ENCODE results near the gene AXIN2.
A peak's percentile ranks its signal among the peaks of the same experiment; 100 is the strongest.

AXIN2 gene

DNA sequence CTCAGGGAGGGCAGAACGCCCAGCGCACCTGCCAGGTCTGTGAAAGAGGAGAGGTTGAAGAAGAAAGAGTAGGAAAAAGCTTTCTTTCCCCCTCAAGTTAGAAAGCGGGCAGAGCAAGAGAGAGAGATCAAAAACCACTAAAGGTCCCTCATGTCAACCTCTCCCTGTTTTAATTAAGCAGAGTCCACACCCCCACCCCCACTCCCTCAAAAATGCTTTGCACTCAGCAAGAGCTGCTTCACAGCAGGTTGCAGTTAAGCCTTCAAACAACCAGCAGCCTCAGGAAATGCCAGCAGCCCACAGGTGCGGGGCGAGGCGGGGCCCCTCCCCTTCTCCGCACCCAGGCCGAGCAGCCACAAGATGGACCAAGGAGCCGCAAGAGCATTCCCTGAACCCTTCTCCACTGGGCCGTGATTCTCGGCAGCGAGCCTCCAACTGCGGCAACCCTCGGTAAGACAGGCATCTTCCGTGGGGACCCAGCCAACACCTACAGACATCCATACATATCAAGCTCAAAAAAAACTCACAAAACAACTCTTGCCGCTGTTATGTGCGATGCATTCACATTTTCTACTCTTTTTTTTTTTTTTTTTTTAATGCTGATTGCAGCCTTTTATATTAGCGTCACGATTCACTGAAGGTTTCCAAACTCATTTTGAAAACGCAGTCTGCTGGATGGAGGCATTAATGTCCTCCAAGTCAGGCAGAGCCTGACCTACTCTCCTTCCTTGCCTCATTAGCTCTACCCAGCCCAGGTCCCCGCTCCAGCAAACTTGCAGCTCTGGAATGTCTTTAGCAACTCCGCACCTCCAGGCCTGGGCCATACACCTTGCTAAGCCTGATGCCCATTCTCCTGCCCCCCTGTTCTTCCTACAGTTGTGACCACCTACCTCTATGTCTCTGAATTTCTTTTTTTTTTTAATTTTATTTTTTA is 66.1 kb downstream of the AXIN2 start:
- Histone ChIP-seq H3K27me3 (ENCODE audit: insufficient read depth, low read depth, severe bottlenecking) (peaks cover 23% of the 10 kb centered on the region), H3K36me3 (no peaks in the 10 kb centered on the region), H3K4me3 (ENCODE audit: low read depth, low read length) (no peak overlapping the region), H3K27ac (no peak overlapping the region), H3K9me3 (ENCODE audit: severe bottlenecking) (no peaks in the 10 kb centered on the region)
- TF ChIP-seq, protein P1, sequence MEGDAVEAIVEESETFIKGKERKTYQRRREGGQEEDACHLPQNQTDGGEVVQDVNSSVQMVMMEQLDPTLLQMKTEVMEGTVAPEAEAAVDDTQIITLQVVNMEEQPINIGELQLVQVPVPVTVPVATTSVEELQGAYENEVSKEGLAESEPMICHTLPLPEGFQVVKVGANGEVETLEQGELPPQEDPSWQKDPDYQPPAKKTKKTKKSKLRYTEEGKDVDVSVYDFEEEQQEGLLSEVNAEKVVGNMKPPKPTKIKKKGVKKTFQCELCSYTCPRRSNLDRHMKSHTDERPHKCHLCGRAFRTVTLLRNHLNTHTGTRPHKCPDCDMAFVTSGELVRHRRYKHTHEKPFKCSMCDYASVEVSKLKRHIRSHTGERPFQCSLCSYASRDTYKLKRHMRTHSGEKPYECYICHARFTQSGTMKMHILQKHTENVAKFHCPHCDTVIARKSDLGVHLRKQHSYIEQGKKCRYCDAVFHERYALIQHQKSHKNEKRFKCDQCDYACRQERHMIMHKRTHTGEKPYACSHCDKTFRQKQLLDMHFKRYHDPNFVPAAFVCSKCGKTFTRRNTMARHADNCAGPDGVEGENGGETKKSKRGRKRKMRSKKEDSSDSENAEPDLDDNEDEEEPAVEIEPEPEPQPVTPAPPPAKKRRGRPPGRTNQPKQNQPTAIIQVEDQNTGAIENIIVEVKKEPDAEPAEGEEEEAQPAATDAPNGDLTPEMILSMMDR (IDR thresholded peaks at IDR 0.05; ENCODE audit: low read depth, low read length) = no peak
- DNase-seq = peak; percentile 15

DNA sequence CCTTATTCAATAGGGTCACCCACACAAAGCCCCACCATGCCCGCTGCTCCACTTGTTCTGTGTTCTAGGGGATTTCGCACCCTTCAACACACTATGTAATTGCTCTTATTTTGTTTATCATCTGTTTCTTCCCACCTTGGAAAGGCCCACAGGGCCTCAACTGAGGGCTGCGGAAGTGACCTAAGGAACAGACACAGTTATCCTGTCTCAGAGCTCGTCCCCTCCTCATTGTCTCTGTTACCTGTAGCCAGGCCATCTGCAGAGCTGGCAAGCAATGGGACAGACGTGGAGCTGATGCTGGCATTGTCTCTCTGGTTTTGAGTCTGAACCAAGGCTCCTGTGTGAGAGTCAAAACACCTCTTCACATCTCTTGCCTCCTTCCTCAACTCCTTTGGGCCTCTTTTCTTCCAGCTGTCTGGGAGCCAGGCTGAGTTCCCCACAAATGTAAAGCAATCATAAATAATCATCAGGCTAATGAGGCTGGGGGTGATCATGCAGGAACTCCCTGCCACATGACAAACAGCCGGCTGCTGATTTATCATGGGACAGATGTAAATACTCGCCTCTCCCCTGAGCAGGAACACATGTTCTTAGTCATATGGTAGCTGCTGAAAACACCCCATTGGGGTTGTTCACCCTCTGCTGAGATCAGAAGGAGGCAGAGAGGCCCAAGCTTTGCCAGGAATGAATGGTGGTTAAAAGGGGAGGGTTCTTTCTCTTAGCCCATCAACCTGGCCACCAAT is 71.9 kb downstream of the AXIN2 start:
- peaks cover 26% of the 10 kb centered on the region for H3K27me3 ChIP-seq (ENCODE audit: insufficient read depth, low read depth, severe bottlenecking)
- H3K36me3 ChIP-seq = no peaks in the 10 kb centered on the region
- TF ChIP-seq, protein P1 (IDR thresholded peaks at IDR 0.05; ENCODE audit: low read depth, low read length) = no peak
- no peaks in the 10 kb centered on the region for H3K9me3 ChIP-seq (ENCODE audit: severe bottlenecking)
- DNase-seq = no peak
- no peak overlapping the region for H3K4me3 ChIP-seq (ENCODE audit: low read depth, low read length)
- no peak overlapping the region for H3K27ac ChIP-seq

DNA sequence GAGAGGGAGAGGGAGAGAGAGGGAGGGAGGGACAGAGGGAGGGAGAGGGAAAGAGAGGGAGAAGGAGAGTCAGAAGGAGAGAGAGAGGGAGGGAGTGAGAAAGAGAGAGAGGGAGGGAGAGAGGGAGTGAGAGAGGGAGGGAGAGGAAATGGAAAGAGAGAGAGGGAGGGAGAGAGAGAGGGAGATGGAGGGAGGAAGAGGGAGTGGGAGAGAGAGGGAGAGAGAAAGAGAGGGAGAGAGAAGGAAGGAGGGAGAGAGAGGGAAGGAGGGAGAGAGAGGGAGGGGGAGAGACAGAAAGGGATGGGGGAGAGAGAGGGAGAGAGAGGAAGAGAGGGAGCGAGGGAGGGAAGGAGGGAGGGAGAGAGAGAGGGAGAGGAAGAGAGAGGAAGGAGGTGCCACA is 72.8 kb downstream of the AXIN2 start:
- DNase-seq = no peak
- Histone ChIP-seq H3K36me3 (no peaks in the 10 kb centered on the region), H3K27ac (no peak overlapping the region), H3K9me3 (ENCODE audit: severe bottlenecking) (no peaks in the 10 kb centered on the region), H3K27me3 (ENCODE audit: insufficient read depth, low read depth, severe bottlenecking) (peaks cover 25% of the 10 kb centered on the region), H3K4me3 (ENCODE audit: low read depth, low read length) (no peak overlapping the region)
- TF ChIP-seq, protein P1 (IDR thresholded peaks at IDR 0.05; ENCODE audit: low read depth, low read length) = no peak

DNA sequence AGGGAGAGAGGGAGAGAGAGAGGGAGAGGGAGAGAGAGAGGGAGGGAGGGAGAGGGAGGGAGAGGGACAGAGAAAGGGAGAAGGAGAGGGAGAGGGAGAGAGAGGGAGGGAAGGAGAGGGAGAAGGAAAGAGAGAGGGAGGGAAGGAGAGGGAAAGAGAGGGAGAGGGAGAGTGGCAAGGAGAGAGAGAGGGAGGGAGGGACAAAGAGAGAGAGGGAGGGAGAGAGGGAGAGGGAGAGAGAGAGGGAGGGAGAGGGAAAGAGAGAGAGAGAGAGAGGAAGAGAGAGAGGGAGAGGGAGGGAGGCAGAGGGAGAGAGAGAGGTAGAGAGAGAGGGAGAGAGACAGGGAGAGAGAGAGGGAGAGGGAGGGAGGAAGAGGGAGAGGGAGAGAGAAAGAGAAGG is 73.5 kb downstream of the AXIN2 start:
- no peaks in the 10 kb centered on the region for H3K36me3 ChIP-seq
- no peak overlapping the region for H3K27ac ChIP-seq
- TF ChIP-seq, protein P1 (IDR thresholded peaks at IDR 0.05; ENCODE audit: low read depth, low read length) = no peak
- H3K9me3 ChIP-seq (ENCODE audit: severe bottlenecking) = no peaks in the 10 kb centered on the region
- peaks cover 22% of the 10 kb centered on the region for H3K27me3 ChIP-seq (ENCODE audit: insufficient read depth, low read depth, severe bottlenecking)
- H3K4me3 ChIP-seq (ENCODE audit: low read depth, low read length) = no peak overlapping the region
- DNase-seq = no peak

DNA sequence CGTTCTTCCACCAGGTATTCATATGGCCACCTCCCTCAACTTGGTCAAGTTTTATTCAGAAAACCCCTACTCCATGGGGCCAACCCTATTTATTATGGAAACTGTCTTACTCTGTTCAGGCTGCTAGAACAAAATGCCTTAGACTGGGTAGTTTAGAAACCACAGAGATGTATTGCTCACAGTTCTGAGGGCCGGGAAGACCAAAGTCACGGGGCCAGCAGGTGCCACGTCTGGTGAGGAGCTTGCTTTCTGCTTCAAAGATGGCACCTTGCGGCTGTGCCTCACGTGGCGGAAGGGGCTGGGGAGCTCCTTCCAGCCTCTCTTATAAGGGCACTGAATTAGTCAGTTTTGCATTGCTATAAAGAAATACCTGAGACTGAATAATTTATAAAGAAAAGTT is 74.3 kb downstream of the AXIN2 start:
- Histone ChIP-seq H3K27ac (no peak overlapping the region), H3K27me3 (ENCODE audit: insufficient read depth, low read depth, severe bottlenecking) (peaks cover 24% of the 10 kb centered on the region), H3K4me3 (ENCODE audit: low read depth, low read length) (no peak overlapping the region), H3K36me3 (no peaks in the 10 kb centered on the region), H3K9me3 (ENCODE audit: severe bottlenecking) (peaks cover 3% of the 10 kb centered on the region)
- no peak for DNase-seq
- TF ChIP-seq, protein P1 (IDR thresholded peaks at IDR 0.05; ENCODE audit: low read depth, low read length) = no peak

Measured in WERI-Rb-1 (cell line).